K562 (cell line): Measurements from ENCODE around the gene TBXA2R. TPM values are rescaled to one million over a fixed set of nuclear protein-coding genes. Genes with fewer than 3 reads are reported as not detected.
A peak's percentile ranks its signal among the peaks of the same experiment; 100 is the strongest.

Experiments used
- ATAC-seq: fragments of 200-7000 bp; cut with Tn5 transposase; 3 replicates; pipeline ENCODE4 v1.9.1; 2020; ENCODE audit warnings: moderate library complexity
- BruUV-seq: library from RNA; stranded (reverse); fragments of 400-500 nt; replicated peaks from 2 replicates; lab custom pipeline; 2021; lab: Mats Ljungman, UMichigan
- CTCF ChIA-PET: fragments of 300-600 bp; formaldehyde crosslinking; extraction: SDS; loops from one replicate; lab custom pipeline; 2021; ENCODE audit warnings: low intra/inter-chr PET ratio; lab: Yijun Ruan, JAX
- POLR2A ChIA-PET: fragments of 300-600, 350-650 bp; sonication (Branson Sonifier 250); formaldehyde crosslinking; extraction: SDS; loops from one replicate; lab custom pipeline; 2021; ENCODE audit warnings: antibody characterized with exemption, inconsistent platforms; lab: Yijun Ruan, JAX
- DNase-seq, 4 experiments: peaks; one replicate each; pipeline versions ENCODE4 v3.0.0 to v3.0.0-alpha.2; 2011 to 2018; ENCODE audit warnings: low spot score in 3 of 4, mixed read lengths in 3 of 4; ENCODE audit errors: extremely low read depth in 1 of 4
- FAIRE-seq: peaks from 2 replicates; lab custom pipeline; 2011; peaks lifted over from hg19 to GRCh38; lab: Jason Lieb, UNC
- H2AFZ ChIP-seq: 2 replicates; pipeline ENCODE4 v1.6.0; 2011; ENCODE audit warnings: low read depth, low read length, control low read depth, inconsistent platforms
- H3K27ac ChIP-seq: fragments of 200-600 bp; 3 replicates; pipeline ENCODE4 v1.8.0; 2011; ENCODE audit warnings: low read depth, mild to moderate bottlenecking, control low read depth, inconsistent platforms, low read length, moderate library complexity, mixed read lengths; ENCODE audit errors: extremely low read depth
- H3K27me3 ChIP-seq, 2 experiments: fragments of 300-600 bp in 1 of 2; 2 replicates in 1 of 2; 3 replicates in 1 of 2; pipeline versions ENCODE4 v1.6.0 to v1.8.0; 2011; ENCODE audit warnings: inconsistent platforms in 2 of 2, low read length in 2 of 2, mild to moderate bottlenecking in 1 of 2, mixed read lengths in 1 of 2, moderate library complexity in 1 of 2; ENCODE audit not compliant: control insufficient read depth in 2 of 2, insufficient read depth in 2 of 2
- H3K36me3 ChIP-seq: fragments of 300-600 bp; 3 replicates; pipeline ENCODE4 v1.8.0; 2011; ENCODE audit warnings: mild to moderate bottlenecking, low read length, inconsistent platforms; ENCODE audit not compliant: control insufficient read depth, insufficient read depth
- H3K4me1 ChIP-seq, 2 experiments: fragments of 200-600 bp in 1 of 2; replicated peaks in 1 of 2; 2 replicates in 1 of 2; 3 replicates in 1 of 2; pipeline versions ENCODE4 v1.5.1 to v1.8.0; 2011; ENCODE audit warnings: inconsistent platforms in 2 of 2, low read length in 2 of 2, mild to moderate bottlenecking in 1 of 2, mixed read lengths in 1 of 2, moderate library complexity in 1 of 2; ENCODE audit not compliant: control insufficient read depth in 2 of 2, insufficient read depth in 2 of 2
- H3K4me2 ChIP-seq: 2 replicates; pipeline ENCODE4 v1.6.1; 2011; ENCODE audit warnings: low read length, control low read depth, inconsistent platforms, mixed read lengths; ENCODE audit not compliant: insufficient read depth
- H3K4me3 ChIP-seq: fragments of 200-600 bp; sonication (generic), shearing (Covaris generic); 2 replicates; pipeline ENCODE4 v1.5.1; 2016; ENCODE audit warnings: control low read depth, inconsistent platforms
- H3K79me2 ChIP-seq: fragments of 200-600 bp; 3 replicates; pipeline ENCODE4 v1.8.0; 2011; ENCODE audit warnings: low read length, inconsistent platforms; ENCODE audit not compliant: control insufficient read depth, insufficient read depth
- H3K9ac ChIP-seq, 2 experiments: 2 replicates each; pipeline versions ENCODE4 v1.6.0 to v1.6.1; 2011; ENCODE audit warnings: low read depth in 2 of 2, low read length in 2 of 2, control low read depth in 1 of 2, inconsistent platforms in 1 of 2, mild to moderate bottlenecking in 1 of 2, mixed read lengths in 1 of 2; ENCODE audit not compliant: insufficient read depth in 1 of 2
- H3K9me1 ChIP-seq: one replicate; pipeline ENCODE4 v1.6.0; 2011; ENCODE audit warnings: inconsistent platforms, mild to moderate bottlenecking, low read length, moderate library complexity; ENCODE audit not compliant: control insufficient read depth, insufficient read depth
- H3K9me3 ChIP-seq: replicated peaks from 2 replicates; pipeline ENCODE4 v1.5.1; 2011; ENCODE audit warnings: low read depth, low read length, inconsistent platforms; ENCODE audit not compliant: control insufficient read depth, insufficient read depth
- H4K20me1 ChIP-seq: replicated peaks from 2 replicates; pipeline ENCODE4 v1.6.1; 2011; ENCODE audit warnings: low read length, inconsistent platforms, mixed read lengths; ENCODE audit not compliant: control insufficient read depth, insufficient read depth
- HMGN3 ChIP-seq: IDR thresholded peaks from 2 replicates; pipeline ENCODE4 v1.6.1; 2011; ENCODE audit warnings: borderline replicate concordance, low read depth, mild to moderate bottlenecking, mixed read lengths, low read length; ENCODE audit not compliant: insufficient read length; ENCODE audit errors: extremely low read depth
- NFXL1 ChIP-seq: fragments of 450-650 bp; formaldehyde crosslinking; IDR thresholded peaks from 2 replicates; pipeline ENCODE4 v1.4.0; 2021; ENCODE audit warnings: mild to moderate bottlenecking
- PCBP2 ChIP-seq: fragments of 200-400 bp; formaldehyde crosslinking; IDR thresholded peaks from 2 replicates; pipeline ENCODE4 v1.6.1; 2018; ENCODE audit warnings: low read length, low read depth, mild to moderate bottlenecking, moderate library complexity; ENCODE audit not compliant: poor library complexity, severe bottlenecking
- SRSF9 ChIP-seq: fragments of 200-400 bp; formaldehyde crosslinking; IDR thresholded peaks from 2 replicates; pipeline ENCODE4 v1.6.1; 2017; ENCODE audit warnings: low read depth, low read length, borderline replicate concordance
- ZNF134 ChIP-seq: fragments of 250-450 bp; sonication (Bioruptor Pico); conservative IDR thresholded peaks from 2 replicates; pipeline ENCODE4 v1.4.0; 2020
- ZNF785 ChIP-seq: fragments of 250-450 bp; sonication (Bioruptor Pico); IDR thresholded peaks from 2 replicates; pipeline ENCODE4 v1.4.0; 2020; ENCODE audit warnings: mild to moderate bottlenecking
- WGBS: fragments of 100-300 bp; shearing (Covaris generic); methylation state at CpG from one replicate; pipeline ENCODE4 v1.1.6; 2016; ENCODE audit warnings: low coverage, mixed read lengths; ENCODE audit not compliant: insufficient coverage; ENCODE audit errors: missing lambda C conversion rate; 5-methylcytosine and 5-hydroxymethylcytosine counted together
- in situ Hi-C: fragments of 300-500 bp; cut with MboI; formaldehyde crosslinking; loops from 4 replicates; pipeline ENCODE4 v1.15.0; 2018; ENCODE audit warnings: inconsistent platforms, mixed read lengths
- intact Hi-C: fragments of 100-400 bp; cut with micrococcal nuclease; formaldehyde crosslinking; loops from 2 replicates; pipeline ENCODE4 v1.14.2; 2022
- polyA plus RNA-seq, 8 experiments: library from polyadenylated mRNA; depleted of rRNA in 4 of 8; stranded (reverse) in 5 of 8; unstranded in 3 of 8; fragments of >200 nt; fragmentation: Nextera tagmentation in 2 of 8; fragmentation: Illumina TruSeq in 1 of 8; extraction: Ambion mirVana in 2 of 8; extraction: Trizol in 1 of 8; gene quantifications; 2 replicates each; pipeline versions ENCODE4 v1.2.1 to v1.2.3, GENCODE V29; 2011 to 2014; ENCODE audit warnings: inconsistent platforms in 1 of 8, missing spikeins in 1 of 8
- total RNA-seq, 7 experiments: library from RNA; depleted of rRNA in 6 of 7; stranded (reverse); fragments of >200 nt in 6 of 7; fragmentation: Illumina TruSeq in 2 of 7; extraction: Trizol in 2 of 7; gene quantifications; 2 replicates each; pipeline versions ENCODE4 v1.2.1 to v1.2.3, GENCODE V29; 2011 to 2021; ENCODE audit warnings: low replicate concordance in 1 of 7
- TF ChIP-seq, protein P1 (sequence below): IDR thresholded peaks from 3 replicates; pipeline ENCODE4 v1.6.1; 2011; ENCODE audit warnings: borderline replicate concordance, mild to moderate bottlenecking; ENCODE audit not compliant: insufficient read length, insufficient read depth

Gene TBXA2R
- total and polyA plus RNA-seq, 9 of the 15 experiments (the other 6 are each of a cell fraction or from before 2014, with no cell fraction given) = 1.5 to 24.0 (median 2.8) TPM

DNA sequence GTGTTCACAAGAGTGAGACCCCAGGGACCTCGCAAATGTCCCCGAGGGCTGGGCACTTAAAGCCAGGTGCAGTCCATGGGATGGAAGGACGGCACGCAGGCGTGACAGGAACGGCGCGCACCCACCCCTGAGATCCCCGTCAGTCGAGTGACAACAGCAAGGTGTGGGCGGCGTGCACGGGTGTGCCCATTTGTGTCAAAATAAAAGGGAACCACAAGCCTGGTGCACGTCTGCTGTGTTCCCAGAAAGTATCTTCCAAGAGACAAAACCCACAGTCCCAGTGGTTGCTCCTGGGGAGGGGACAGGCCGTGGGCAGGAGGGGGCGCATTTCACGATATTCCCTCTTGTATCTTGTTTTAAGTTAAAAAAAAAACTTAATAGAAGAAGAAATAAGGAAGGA lies 35.6 kb upstream of the TBXA2R start:
- H3K4me3 ChIP-seq = no peak overlapping the region
- H3K79me2 ChIP-seq = no peaks in the 10 kb centered on the region
- DNase-seq (no peak), FAIRE-seq (no peak)
- H3K9me1 ChIP-seq = peaks cover 4% of the 10 kb centered on the region
- 75% methylated on average over 6 of the region's 17 CpGs for WGBS
- in situ Hi-C loops = no loop called here
- no peak for TF ChIP-seq ZNF785 (CRISPR knock-in tag)
- no peak for TF ChIP-seq PCBP2
- TF ChIP-seq NFXL1 (CRISPR knock-in tag) = no peak
- TF ChIP-seq ZNF134 (CRISPR knock-in tag) = no peak
- TF ChIP-seq, protein P1, sequence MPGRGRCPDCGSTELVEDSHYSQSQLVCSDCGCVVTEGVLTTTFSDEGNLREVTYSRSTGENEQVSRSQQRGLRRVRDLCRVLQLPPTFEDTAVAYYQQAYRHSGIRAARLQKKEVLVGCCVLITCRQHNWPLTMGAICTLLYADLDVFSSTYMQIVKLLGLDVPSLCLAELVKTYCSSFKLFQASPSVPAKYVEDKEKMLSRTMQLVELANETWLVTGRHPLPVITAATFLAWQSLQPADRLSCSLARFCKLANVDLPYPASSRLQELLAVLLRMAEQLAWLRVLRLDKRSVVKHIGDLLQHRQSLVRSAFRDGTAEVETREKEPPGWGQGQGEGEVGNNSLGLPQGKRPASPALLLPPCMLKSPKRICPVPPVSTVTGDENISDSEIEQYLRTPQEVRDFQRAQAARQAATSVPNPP = no peak
- TF ChIP-seq HMGN3 = no peak
- TF ChIP-seq SRSF9 = no peak
- TF ChIP-seq, all 486 proteins: peak for 0
- Histone ChIP-seq H3K9me3 (no peaks in the 10 kb centered on the region), H3K4me2 (no peak overlapping the region), H3K27ac (no peak overlapping the region), H3K4me1 (peaks cover 0 to 51% of the 10 kb centered on the region in 2 experiments; a peak in 3 of 5 replicates), H4K20me1 (peaks cover 7% of the 10 kb centered on the region; the same call in 1 of the 2 replicates), H3K27me3 (no peaks in the 10 kb centered on the region), H3K36me3 (peaks cover 40% of the 10 kb centered on the region; the same call in 1 of the 3 replicates), H3K9ac (peak overlapping the region in 1 of 2 experiments; percentile 40; a peak in 1 of 4 replicates), H2AFZ (no peak overlapping the region)
- intact Hi-C loops = no loop called here
- no TSS peak for BruUV-seq
- POLR2A ChIA-PET = no interaction called here
- ATAC-seq = no peak
- CTCF ChIA-PET = no interaction called here
